Activated T-cell treated with anti-CD3 and anti-CD28 coated beads for 48 hours (primary cell): ENCODE measurements around the gene ELOVL3.
"Not testable (repeated sequence)": the region's sequence is repeated elsewhere in the genome, so short reads cannot be mapped to it uniquely, and the experiment has no call there.

ENCODE experiments used
- DNase-seq: peaks from one replicate; pipeline ENCODE4 v3.0.0-alpha.2; 2020; ENCODE audit warnings: low read depth

The ELOVL3 gene

DNA sequence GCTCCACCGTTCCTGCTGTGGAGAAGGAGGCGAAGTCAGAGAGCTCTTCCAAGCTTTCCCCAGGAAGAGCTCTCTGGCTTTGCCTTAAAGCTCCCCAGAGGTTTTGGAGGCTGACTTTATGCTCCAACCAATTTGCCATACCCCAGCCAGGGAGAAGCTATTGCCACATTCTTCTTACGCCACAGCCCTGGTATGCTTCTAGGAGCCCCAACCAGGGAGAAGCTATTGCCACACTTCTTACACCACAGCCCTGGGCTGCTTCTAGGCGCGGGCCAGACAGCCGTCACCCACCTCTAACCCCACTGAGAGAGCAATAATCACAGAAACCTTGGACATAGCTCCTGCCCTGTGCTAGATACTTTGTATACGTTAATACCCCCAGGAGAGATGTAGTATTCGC is 951 bp downstream of the ELOVL3 start:
- no peak for DNase-seq

- DNase-seq: peak; percentile 82
Measured at GRCh38 chr10:102229810-102230263, 3.7 kb downstream of the ELOVL3 start.

DNA sequence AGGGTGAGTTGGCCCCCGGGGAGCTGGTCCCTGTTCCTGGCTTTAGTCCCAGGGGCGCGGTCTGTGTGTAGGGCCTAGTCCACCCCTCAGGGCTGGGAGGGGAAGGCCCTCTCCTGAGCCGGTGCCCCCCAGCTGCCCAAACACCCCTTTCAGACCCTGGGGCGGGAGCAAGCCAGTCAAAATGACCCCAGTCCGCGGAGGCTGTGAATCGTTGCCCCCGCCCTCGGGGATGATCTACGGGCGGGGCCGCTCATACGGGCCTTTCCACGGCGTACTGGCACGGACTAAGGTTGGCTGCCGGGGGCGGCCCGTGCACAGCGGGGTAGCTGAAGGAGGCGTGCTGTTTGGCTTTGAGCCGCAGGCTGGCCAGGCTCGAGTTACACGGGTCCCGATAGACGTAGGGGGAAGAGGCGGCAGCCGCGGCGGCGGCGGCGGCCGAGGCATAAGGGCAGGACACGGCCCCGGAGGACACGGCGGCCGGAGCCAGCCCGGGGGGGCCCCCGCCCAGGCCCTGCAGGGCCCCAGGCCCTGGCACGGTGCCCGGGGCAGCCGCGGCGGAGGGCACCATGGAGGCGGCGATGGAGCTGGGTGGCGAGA is 4.3 kb downstream of the ELOVL3 start:
- DNase-seq: peak; percentile 45

DNA sequence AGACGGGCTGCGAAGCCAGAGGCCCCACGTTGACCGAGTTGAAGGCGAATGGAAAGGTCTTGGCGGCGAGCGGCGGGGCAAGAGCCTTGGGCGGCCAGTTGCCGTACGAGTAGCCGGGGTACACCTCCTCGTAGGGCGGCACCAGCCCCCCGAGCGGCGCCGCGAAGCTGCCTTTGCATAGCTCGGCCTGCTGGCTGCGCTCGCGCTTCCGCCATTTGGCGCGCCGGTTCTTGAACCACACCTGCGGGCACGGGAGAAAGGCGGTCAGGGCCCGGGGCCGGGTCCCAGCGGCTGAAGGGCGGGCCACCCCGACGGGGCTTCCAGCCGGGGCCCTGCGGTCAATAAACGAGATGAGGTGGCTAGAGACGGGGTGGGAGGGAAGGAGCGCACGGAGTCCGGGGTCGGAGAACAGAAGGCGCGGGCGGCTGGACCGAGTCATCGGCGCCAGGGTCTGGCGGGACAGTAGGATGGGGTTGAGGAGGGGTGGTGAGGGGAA is 4.8 kb downstream of the ELOVL3 start:
- DNase-seq: peak; percentile 58

DNA sequence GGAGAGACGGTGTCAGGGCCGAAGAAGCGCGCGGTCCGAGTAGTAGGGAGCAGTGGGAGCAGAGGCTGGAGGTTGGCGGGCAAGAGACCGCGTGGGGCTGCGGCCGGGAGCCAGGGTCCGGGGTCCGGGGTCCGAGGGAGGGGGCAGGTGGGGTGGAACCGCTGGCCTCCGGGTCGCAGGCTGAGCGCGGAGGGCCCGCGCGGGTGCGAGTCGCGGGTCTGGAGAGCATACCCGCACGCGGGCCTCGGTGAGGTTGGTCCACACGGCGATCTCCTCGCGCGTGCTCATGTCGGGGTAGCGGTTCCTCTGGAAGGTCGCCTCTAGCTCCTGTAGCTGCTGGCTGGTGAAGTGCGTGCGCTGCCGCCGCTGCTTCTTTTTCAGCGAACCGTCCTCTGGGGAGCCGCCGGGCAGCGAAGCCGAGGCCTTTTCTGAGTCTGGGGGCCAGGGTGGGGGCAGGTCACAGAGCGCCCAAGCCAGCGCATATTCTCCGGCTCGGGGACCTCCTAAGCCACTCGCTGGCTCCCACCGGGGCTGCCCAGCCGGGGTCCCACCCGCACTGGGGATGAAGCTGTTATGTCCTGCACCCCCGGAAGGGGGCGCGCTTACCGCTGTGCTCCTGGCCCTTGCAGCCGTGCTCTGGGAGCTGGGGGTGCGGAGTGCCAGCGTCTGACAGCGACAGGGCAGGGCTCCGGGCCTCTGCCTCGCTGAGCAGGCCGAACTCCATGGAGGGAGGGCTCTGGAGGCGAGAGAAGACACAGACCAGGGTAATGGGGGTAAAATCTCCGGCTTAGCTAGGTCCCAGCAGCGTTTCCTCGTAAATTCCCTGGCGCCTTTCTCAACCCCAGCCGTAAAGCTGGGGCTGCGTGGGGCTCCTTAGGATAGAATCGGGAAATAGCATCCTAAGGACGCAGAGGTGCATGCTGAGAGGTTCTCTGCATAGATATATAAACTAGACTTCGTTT is 5.5 kb downstream of the ELOVL3 start:
- DNase-seq: peak; percentile 80

- no peak for DNase-seq
Measured at GRCh38 chr10:102233997-102234396, 7.9 kb downstream of the ELOVL3 start.

GRCh38 chr10:102234888-102235597 is 8.9 kb downstream of the ELOVL3 start:
- DNase-seq: no peak

DNA sequence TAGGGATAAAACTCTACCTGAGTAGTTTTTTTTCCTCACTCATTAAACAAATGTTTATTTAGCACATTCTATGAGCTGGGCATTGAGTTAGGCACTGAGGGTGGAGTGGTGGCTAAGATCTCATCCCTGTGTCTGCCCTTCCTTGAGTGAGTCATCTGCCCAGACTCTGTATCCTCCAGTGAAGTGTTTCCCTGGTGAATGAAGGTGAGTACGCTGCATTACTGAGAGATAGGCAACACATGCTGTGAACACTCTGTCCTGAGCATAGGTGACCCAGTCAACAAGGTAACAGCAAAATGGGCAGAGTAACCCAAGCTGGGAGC is 9.5 kb downstream of the ELOVL3 start:
- no peak for DNase-seq

DNA sequence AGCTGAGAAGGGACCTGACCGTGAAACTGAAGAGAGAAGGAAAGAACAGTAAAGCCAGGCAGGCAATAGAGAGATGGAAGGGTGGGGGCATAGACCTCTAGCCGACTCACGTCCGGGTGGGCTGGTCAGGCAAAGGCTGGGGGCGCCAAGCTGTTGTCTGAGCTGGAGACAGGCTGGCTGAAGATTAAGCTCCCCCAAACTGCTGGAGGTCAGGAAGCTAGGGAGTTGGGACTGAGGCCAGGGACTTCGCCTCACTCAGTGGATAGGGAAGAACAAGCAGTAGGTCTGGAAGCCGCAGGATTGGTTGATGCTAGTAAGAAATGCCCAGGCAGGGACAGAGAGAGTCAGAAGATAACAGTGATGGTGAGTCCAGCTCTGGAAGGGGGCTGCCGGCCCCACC is 9.9 kb downstream of the ELOVL3 start:
- no peak for DNase-seq

DNA sequence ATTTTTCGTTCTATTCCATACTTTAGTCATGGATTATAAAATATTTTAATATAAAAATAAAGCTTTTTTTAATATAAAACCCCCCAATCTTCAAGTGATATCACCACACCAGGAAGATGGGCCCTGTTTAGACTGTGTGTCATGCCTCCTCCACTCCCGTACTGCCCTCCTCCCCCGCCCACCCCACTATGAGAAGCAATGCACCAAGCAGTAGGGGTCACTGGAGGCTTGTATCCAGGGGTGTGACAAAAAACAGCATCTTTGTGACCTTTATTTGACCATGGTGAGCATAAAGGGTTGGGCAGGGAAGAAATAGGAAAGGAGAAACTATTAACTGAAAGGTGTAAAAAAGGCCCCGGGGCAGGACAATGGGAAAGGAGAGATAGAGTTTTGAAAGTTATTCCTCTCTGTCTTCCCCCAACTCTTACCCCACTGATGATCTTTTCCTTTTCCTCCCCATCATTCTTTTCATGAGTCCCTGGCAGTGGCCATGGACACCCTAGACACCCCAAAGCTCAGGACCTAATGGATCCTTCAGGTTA is 11.7 kb downstream of the ELOVL3 start:
- no peak for DNase-seq

DNA sequence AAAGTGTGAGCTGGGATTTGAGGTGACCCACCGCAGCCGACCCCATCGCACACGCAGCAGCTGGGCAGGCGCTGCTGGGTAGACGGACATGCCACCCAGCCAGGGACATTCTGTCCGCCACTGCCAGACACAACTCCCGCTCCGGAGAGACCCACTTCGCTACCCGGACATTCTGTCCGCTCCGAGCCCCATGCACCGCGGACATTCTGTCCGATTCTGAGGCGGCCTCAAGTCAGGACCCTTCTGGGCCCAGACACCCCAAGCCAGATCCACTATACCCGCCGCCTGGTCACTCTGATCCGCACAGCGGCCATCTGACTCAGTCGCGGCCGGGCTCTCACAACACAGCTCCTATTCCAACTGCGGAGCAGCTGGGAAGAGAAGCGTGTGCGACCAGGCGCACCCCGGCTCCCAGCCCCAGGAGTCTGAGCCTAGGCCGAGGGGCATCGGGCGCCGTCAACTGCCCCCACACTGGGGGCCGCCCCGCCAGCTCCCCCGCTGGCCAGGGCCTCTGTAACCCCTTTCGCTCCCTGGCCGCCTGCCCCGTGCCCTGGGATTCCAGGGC is 14.4 kb downstream of the ELOVL3 start:
- no peak for DNase-seq

- DNase-seq: no peak
Measured at GRCh38 chr10:102241032-102241443, 14.9 kb downstream of the ELOVL3 start.

DNA sequence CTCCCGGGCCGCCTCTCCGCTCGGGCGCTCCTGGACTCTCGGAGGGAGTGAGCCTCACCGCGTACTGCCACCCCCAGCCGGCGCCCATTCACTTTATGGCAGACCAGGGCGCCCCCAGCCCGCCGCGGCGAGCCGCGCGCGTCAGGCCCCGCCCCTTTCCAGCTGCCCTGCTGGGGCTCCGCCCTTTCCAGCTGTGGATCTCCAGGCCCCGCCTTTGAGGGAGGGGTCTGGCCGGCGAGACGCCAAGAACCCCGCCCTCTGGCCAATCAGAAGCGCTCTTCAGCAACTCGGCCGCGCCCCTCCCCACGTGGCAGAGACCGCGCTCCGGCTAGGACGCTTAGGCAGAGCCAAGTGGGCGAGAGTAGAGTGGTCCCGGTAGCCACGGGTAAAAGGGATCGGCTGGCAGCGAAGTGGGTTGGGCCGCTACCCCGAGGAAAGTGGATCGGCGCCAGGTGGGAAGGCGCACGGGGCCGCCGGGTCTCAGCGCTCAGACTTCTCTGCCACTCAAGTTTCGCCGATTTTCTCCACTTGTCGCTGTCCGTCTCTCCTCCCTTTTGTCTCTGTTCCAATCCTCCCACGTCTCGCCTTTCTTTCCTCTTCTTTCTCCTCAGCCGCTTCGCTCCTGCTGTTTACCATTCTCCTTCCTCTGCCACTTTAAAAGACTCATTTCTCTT is 15.5 kb downstream of the ELOVL3 start, which contains the start of gene PITX3:
TSS of gene PITX3 (minus strand) at position 69 of the 674 bp plus-strand sequence. CDS start 9,432 bp downstream, outside the sequence.
- DNase-seq: peak; percentile 93

- DNase-seq: no peak
Measured at GRCh38 chr10:102242118-102242485, 16.0 kb downstream of the ELOVL3 start.

GRCh38 chr10:102243309-102243708 is 17.2 kb downstream of the ELOVL3 start:
- no peak for DNase-seq

- DNase-seq: peak; percentile 82
Measured at GRCh38 chr10:102245082-102245931, 19.2 kb downstream of the ELOVL3 start, which contains the start of gene GBF1. TSS of gene GBF1 (plus strand) at chr10:102245532. CDS start at chr10:102258939, 13,407 bp downstream.

- DNase-seq: no peak
Measured at GRCh38 chr10:102245932-102246251, 19.8 kb downstream of the ELOVL3 start.

DNA sequence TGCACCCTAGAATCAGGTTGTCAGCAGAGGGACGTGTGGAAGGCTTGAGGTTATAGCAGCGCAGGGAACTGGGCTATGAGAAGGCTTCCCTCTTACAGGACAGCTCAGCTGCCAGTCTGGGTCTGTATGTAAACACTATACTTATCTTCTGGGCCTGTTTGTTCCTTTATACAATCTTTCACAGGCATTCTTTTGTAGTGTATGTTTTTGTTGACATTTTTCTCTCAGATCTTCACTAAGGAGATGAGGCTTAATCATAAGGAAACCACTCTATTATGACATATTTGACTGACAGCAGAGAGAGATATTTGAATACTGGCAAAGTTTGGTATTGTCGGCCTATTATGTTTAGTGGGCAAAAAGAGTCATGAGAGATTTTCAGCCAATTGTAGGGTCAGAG is 20.2 kb downstream of the ELOVL3 start:
- DNase-seq: no peak

- no peak for DNase-seq
Measured at GRCh38 chr10:102247734-102248133, 21.6 kb downstream of the ELOVL3 start.

- not testable (repeated sequence) for DNase-seq
Measured at GRCh38 chr10:102252508-102252907, 26.4 kb downstream of the ELOVL3 start.
